Lung (tissue), 12 donors: ENCODE results near the gene PIK3R2. TPM values are rescaled to one million over a fixed set of nuclear protein-coding genes. Genes with fewer than 3 reads are reported as not detected.

Source experiments
- ATAC-seq: fragments of 200-7000 bp; cut with Tn5 transposase; one replicate; pipeline ENCODE4 v1.9.1; 2020; ENCODE audit warnings: moderate number of reproducible peaks; ENCODE audit not compliant: insufficient read depth, low FRiP score
- DNase-seq, 3 donors: peaks; one replicate each; pipeline ENCODE4 v3.0.0-alpha.2; 2013 to 2017
- H3K27ac ChIP-seq, 2 donors: one replicate each; pipeline ENCODE4 v1.5.1; 2013; ENCODE audit warnings: mild to moderate bottlenecking in 2 of 2, moderate library complexity in 2 of 2, control low read depth in 1 of 2, inconsistent platforms in 1 of 2, low read depth in 1 of 2, low read length in 1 of 2
- H3K27me3 ChIP-seq, 3 donors: one replicate each; pipeline ENCODE4 v1.5.1; 2013; ENCODE audit warnings: low read length in 2 of 3; ENCODE audit not compliant: control insufficient read depth in 3 of 3, insufficient read depth in 3 of 3
- H3K36me3 ChIP-seq, 4 donors: one replicate each; pipeline ENCODE4 v1.5.1; 2013; ENCODE audit warnings: low read length in 4 of 4, mild to moderate bottlenecking in 1 of 4, moderate library complexity in 1 of 4; ENCODE audit not compliant: control insufficient read depth in 4 of 4, insufficient read depth in 4 of 4
- H3K4me1 ChIP-seq, 5 donors: one replicate each; pipeline ENCODE4 v1.5.1; 2013; ENCODE audit warnings: low read length in 5 of 5, mild to moderate bottlenecking in 2 of 5, moderate library complexity in 1 of 5; ENCODE audit not compliant: control insufficient read depth in 5 of 5, insufficient read depth in 5 of 5
- H3K4me3 ChIP-seq: one replicate; pipeline ENCODE4 v1.5.1; 2013; ENCODE audit warnings: mild to moderate bottlenecking, control low read depth, moderate library complexity
- H3K9ac ChIP-seq, 2 donors: one replicate each; pipeline ENCODE4 v1.5.1; 2013; ENCODE audit warnings: low read length in 2 of 2, control low read depth in 1 of 2; ENCODE audit not compliant: insufficient read depth in 1 of 2
- H3K9me3 ChIP-seq, 4 donors: one replicate each; pipeline ENCODE4 v1.5.1; 2013; ENCODE audit warnings: low read length in 3 of 4, mild to moderate bottlenecking in 1 of 4, moderate library complexity in 1 of 4; ENCODE audit not compliant: control insufficient read depth in 4 of 4, insufficient read depth in 3 of 4
- CTCF ChIP-seq: IDR thresholded peaks from 2 replicates; pipeline ENCODE4 v1.5.1; 2012; ENCODE audit warnings: mild to moderate bottlenecking; ENCODE audit errors: control extremely low read depth, extremely low read depth
- WGBS, 2 donors: extraction: QIAGEN DNeasy Blood & Tissue Kit; methylation state at CpG; one replicate each; pipeline ENCODE4 v1.1.7; 2013; 5-methylcytosine and 5-hydroxymethylcytosine counted together
- polyA plus RNA-seq, 2 donors: library from polyadenylated mRNA; stranded (reverse); fragments of 200-250 nt; gene quantifications; one replicate each; pipeline ENCODE4 v1.2.1, GENCODE V29; 2013
- total RNA-seq, 2 donors: library from RNA; depleted of rRNA in 1 of 2; stranded (reverse); fragments of >200 nt in 1 of 2; gene quantifications; one replicate each; pipeline ENCODE4 v1.2.1, GENCODE V29; 2014 to 2021
- donor health status: control.
- donor health status: control.
- donor health status: Bipolar disorder and iron deficiency.
- donor health status: healthy.
- donor health status: DM: yes; HTN: yes; CAD: no.

Gene PIK3R2
- total and polyA plus RNA-seq, 4 donors: 7.0 to 36.2 (median 20.4) TPM

GRCh38 chr19:18174983-18175382, 22.0 kb downstream of the PIK3R2 start:
- no peak overlapping the region for H3K27ac ChIP-seq
- no peak for ATAC-seq
- WGBS, 2 donors: 85 to 93% methylated on average over 11 of the region's 11 CpGs
- peak overlapping the region; percentile 24 for H3K4me3 ChIP-seq
- peaks cover 0 to 2% (median 0%) of the 10 kb centered on the region in 3 donors for H3K27me3 ChIP-seq
- no peaks in the 10 kb centered on the region for H3K9me3 ChIP-seq
- H3K4me1 ChIP-seq: peaks cover 0 to 8% (median 4%) of the 10 kb centered on the region in 5 donors
- no peak overlapping the region for H3K9ac ChIP-seq
- DNase-seq: no peak
- no peak for TF ChIP-seq CTCF
- H3K36me3 ChIP-seq: peaks cover 0 to 12% (median 0%) of the 10 kb centered on the region in 4 donors

GRCh38 chr19:18176367-18177310, 23.7 kb downstream of the PIK3R2 start:
- DNase-seq (no peak), ATAC-seq (no peak)
- Histone ChIP-seq H3K27me3 (peaks cover 0 to 2% (median 0%) of the 10 kb centered on the region in 3 donors), H3K4me3 (no peak overlapping the region), H3K4me1 (peaks cover 0 to 8% (median 4%) of the 10 kb centered on the region in 5 donors), H3K36me3 (peaks cover 0 to 9% (median 0%) of the 10 kb centered on the region in 4 donors), H3K9me3 (no peaks in the 10 kb centered on the region), H3K27ac (no peak overlapping the region), H3K9ac (no peak overlapping the region)
- TF ChIP-seq CTCF: no peak
- 74 to 81% methylated on average over 19 of the region's 19 CpGs for WGBS, 2 donors

DNA sequence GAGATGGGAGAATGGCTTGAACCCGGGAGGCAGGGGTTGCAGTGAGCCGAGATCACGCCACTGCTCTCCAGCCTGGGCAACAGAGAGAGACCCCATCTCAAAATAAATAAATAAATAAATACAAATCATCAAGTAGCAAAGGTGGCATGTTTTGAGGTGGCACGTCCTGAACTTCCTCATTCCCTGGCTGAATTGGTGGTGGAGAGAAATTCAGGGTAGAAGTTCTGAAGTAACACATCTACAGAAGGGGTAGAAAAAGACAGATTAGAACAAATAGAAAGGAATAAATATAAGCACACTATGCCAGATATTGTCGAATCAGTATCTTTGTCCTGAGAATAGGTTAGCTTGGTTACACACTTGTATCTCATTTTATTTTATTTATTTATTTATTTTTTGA, 27.0 kb downstream of the PIK3R2 start:
- H3K36me3 ChIP-seq: peaks cover 0 to 9% (median 0%) of the 10 kb centered on the region in 4 donors
- DNase-seq (no peak), ATAC-seq (no peak)
- no peaks in the 10 kb centered on the region for H3K9me3 ChIP-seq
- H3K9ac ChIP-seq: no peak overlapping the region
- no peak overlapping the region for H3K27ac ChIP-seq
- peaks cover 0 to 2% (median 0%) of the 10 kb centered on the region in 3 donors for H3K27me3 ChIP-seq
- H3K4me3 ChIP-seq: no peak overlapping the region
- 82 to 87% methylated on average over 5 of the region's 5 CpGs for WGBS, 2 donors
- peaks cover 0 to 2% (median 0%) of the 10 kb centered on the region in 5 donors for H3K4me1 ChIP-seq
- TF ChIP-seq CTCF: no peak
